NB4 (cell line): ENCODE results near the gene FAM53B.

ENCODE experiments used
- DNase-seq: peaks from one replicate; pipeline ENCODE4 v3.0.0; 2010; ENCODE audit warnings: low read depth
- H3K4me3 ChIP-seq: one replicate; pipeline ENCODE4 v1.5.1; 2011; ENCODE audit warnings: mild to moderate bottlenecking, low read depth, low read length, moderate library complexity
- CTCF ChIP-seq: IDR thresholded peaks from one replicate; pipeline ENCODE4 v1.5.1; 2012; ENCODE audit warnings: low read depth, low read length
- MAX ChIP-seq: IDR thresholded peaks from 2 replicates; pipeline ENCODE4 v1.6.1; 2011; ENCODE audit warnings: low read depth, low read length
- MYC ChIP-seq: IDR thresholded peaks from 2 replicates; pipeline ENCODE4 v1.6.1; 2011; ENCODE audit warnings: low read depth, low read length
- POLR2A ChIP-seq: IDR thresholded peaks from 2 replicates; pipeline ENCODE4 v1.6.1; 2011; ENCODE audit warnings: mild to moderate bottlenecking; ENCODE audit not compliant: insufficient read length; ENCODE audit errors: extremely low read depth

The FAM53B gene

GRCh38 chr10:124692100-124692446, 52.1 kb downstream of the FAM53B start:
- TF ChIP-seq MYC: no peak
- TF ChIP-seq POLR2A: no peak
- no peak for TF ChIP-seq CTCF
- TF ChIP-seq MAX: no peak
- no peak overlapping the region for H3K4me3 ChIP-seq
- DNase-seq: no peak

GRCh38 chr10:124691421-124692099, 52.6 kb downstream of the FAM53B start:
- DNase-seq: no peak

GRCh38 chr10:124691002-124691401, 53.2 kb downstream of the FAM53B start:
- H3K4me3 ChIP-seq: no peak overlapping the region
- TF ChIP-seq MYC: no peak
- TF ChIP-seq POLR2A: no peak
- TF ChIP-seq CTCF: no peak
- no peak for TF ChIP-seq MAX
- DNase-seq: no peak

More at GRCh38 chr10:124691421-124692099, 52.6 kb downstream of the FAM53B start:
- H3K4me3 ChIP-seq: no peak overlapping the region
- TF ChIP-seq MAX (no peak), POLR2A (no peak), MYC (no peak), CTCF (no peak)

- no peak overlapping the region for H3K4me3 ChIP-seq
- DNase-seq: no peak
- TF ChIP-seq POLR2A (no peak), CTCF (no peak), MYC (no peak), MAX (no peak)
Measured at GRCh38 chr10:124689911-124690498, 54.2 kb downstream of the FAM53B start.

- TF ChIP-seq MAX (no peak), CTCF (no peak), POLR2A (no peak), MYC (no peak)
- no peak for DNase-seq
Measured at GRCh38 chr10:124688889-124689670, 55.1 kb downstream of the FAM53B start.

More at GRCh38 chr10:124688889-124689670, 55.1 kb downstream of the FAM53B start:
- H3K4me3 ChIP-seq: no peak overlapping the region
